Lung (tissue), 16 donors: ENCODE measurements around the gene TFG. TPM values are rescaled to one million over a fixed set of nuclear protein-coding genes. Genes with fewer than 3 reads are reported as not detected.
"Not testable (repeated sequence)": the region's sequence is repeated elsewhere in the genome, so short reads cannot be mapped to it uniquely, and the experiment has no call there.

Experiments
- ATAC-seq: fragments of 200-7000 bp; cut with Tn5 transposase; one replicate; pipeline ENCODE4 v1.9.1; 2020; ENCODE audit warnings: moderate number of reproducible peaks; ENCODE audit not compliant: insufficient read depth, low FRiP score
- DNase-seq, 3 donors: peaks; one replicate each; pipeline ENCODE4 v3.0.0-alpha.2; 2013 to 2017
- H3K27ac ChIP-seq, 2 donors: one replicate each; pipeline ENCODE4 v1.5.1; 2013; ENCODE audit warnings: mild to moderate bottlenecking in 2 of 2, moderate library complexity in 2 of 2, control low read depth in 1 of 2, inconsistent platforms in 1 of 2, low read depth in 1 of 2, low read length in 1 of 2
- H3K27me3 ChIP-seq, 3 donors: one replicate each; pipeline ENCODE4 v1.5.1; 2013; ENCODE audit warnings: low read length in 2 of 3; ENCODE audit not compliant: control insufficient read depth in 3 of 3, insufficient read depth in 3 of 3
- H3K36me3 ChIP-seq, 4 donors: one replicate each; pipeline ENCODE4 v1.5.1; 2013; ENCODE audit warnings: low read length in 4 of 4, mild to moderate bottlenecking in 1 of 4, moderate library complexity in 1 of 4; ENCODE audit not compliant: control insufficient read depth in 4 of 4, insufficient read depth in 4 of 4
- H3K4me1 ChIP-seq, 5 donors: one replicate each; pipeline ENCODE4 v1.5.1; 2013; ENCODE audit warnings: low read length in 5 of 5, mild to moderate bottlenecking in 2 of 5, moderate library complexity in 1 of 5; ENCODE audit not compliant: control insufficient read depth in 5 of 5, insufficient read depth in 5 of 5
- H3K4me3 ChIP-seq: one replicate; pipeline ENCODE4 v1.5.1; 2013; ENCODE audit warnings: mild to moderate bottlenecking, control low read depth, moderate library complexity
- H3K9ac ChIP-seq, 2 donors: one replicate each; pipeline ENCODE4 v1.5.1; 2013; ENCODE audit warnings: low read length in 2 of 2, control low read depth in 1 of 2; ENCODE audit not compliant: insufficient read depth in 1 of 2
- H3K9me3 ChIP-seq, 4 donors: one replicate each; pipeline ENCODE4 v1.5.1; 2013; ENCODE audit warnings: low read length in 3 of 4, mild to moderate bottlenecking in 1 of 4, moderate library complexity in 1 of 4; ENCODE audit not compliant: control insufficient read depth in 4 of 4, insufficient read depth in 3 of 4
- WGBS, 2 donors: extraction: QIAGEN DNeasy Blood & Tissue Kit; methylation state at CpG; one replicate each; pipeline ENCODE4 v1.1.7; 2013; 5-methylcytosine and 5-hydroxymethylcytosine counted together
- long read RNA-seq, 5 donors: transcript quantifications; one replicate each; lab custom pipeline, GENCODE V29; 2026
- polyA plus RNA-seq, 2 donors: library from polyadenylated mRNA; stranded (reverse); fragments of 200-250 nt; gene quantifications; one replicate each; pipeline ENCODE4 v1.2.1, GENCODE V29; 2013
- total RNA-seq, 2 donors: library from RNA; depleted of rRNA in 1 of 2; stranded (reverse); fragments of >200 nt in 1 of 2; gene quantifications; one replicate each; pipeline ENCODE4 v1.2.1, GENCODE V29; 2014 to 2021
- TF ChIP-seq, protein P1 (sequence below): IDR thresholded peaks from 2 replicates; pipeline ENCODE4 v1.5.1; 2012; ENCODE audit warnings: mild to moderate bottlenecking; ENCODE audit errors: control extremely low read depth, extremely low read depth
- donor health status: control.
- donor health status: control.
- donor health status: Bipolar disorder and iron deficiency.
- donor health status: healthy.
- donor health status: DM: yes; HTN: yes; CAD: no.

TFG gene
- total RNA-seq (10 to 100 TPM; 60.2 to 70.3 TPM), polyA plus RNA-seq (10 to 100 TPM; 38.7 to 72.7 TPM)
- long read RNA-seq, donor 1, transcript TFG-206 (2 exons, 3,271 nt) = minor isoform, 7 of 49 reads
- long read RNA-seq, donor 1, transcript TFG-201 (8 exons, 1,978 nt) = major isoform, 24 of 49 reads
- long read RNA-seq, donor 1, transcript TFG-204 (8 exons, 1,783 nt) = minor isoform, 8 of 49 reads
- long read RNA-seq, donor 1, partial matches to known transcripts = 6 of 49 reads
- long read RNA-seq, donor 1, other reads (novel, unspliced or antisense) = 0 of 49 reads
- long read RNA-seq, donor 2, transcript TFG-201 (8 exons, 1,978 nt) = major isoform, 11 of 23 reads
- long read RNA-seq, donor 2, partial matches to known transcripts = 7 of 23 reads
- long read RNA-seq, donor 2, other reads (novel, unspliced or antisense) = 0 of 23 reads
- long read RNA-seq, donor 3, transcript TFG-208 (8 exons, 1,696 nt) = minor isoform, 5 of 29 reads
- long read RNA-seq, donor 3, transcript TFG-206 (2 exons, 3,271 nt) = minor isoform, 5 of 29 reads
- long read RNA-seq, donor 3, transcript TFG-201 (8 exons, 1,978 nt) = major isoform, 15 of 29 reads
- long read RNA-seq, donor 3, partial matches to known transcripts = 0 of 29 reads
- long read RNA-seq, donor 3, other reads (novel, unspliced or antisense) = 0 of 29 reads
- long read RNA-seq, donor 4, transcript TFG-201 (8 exons, 1,978 nt) = major isoform, 10 of 31 reads
- long read RNA-seq, donor 4, transcript TFG-206 (2 exons, 3,271 nt) = minor isoform, 6 of 31 reads
- long read RNA-seq, donor 4, partial matches to known transcripts = 10 of 31 reads
- long read RNA-seq, donor 4, other reads (novel, unspliced or antisense) = 0 of 31 reads
- long read RNA-seq, donor 5, transcript TFG-201 (8 exons, 1,978 nt) = major isoform, 40 of 171 reads
- long read RNA-seq, donor 5, transcript TFG-204 (8 exons, 1,783 nt) = minor isoform, 10 of 171 reads
- long read RNA-seq, donor 5, transcript TFG-208 (8 exons, 1,696 nt) = minor isoform, 10 of 171 reads
- long read RNA-seq, donor 5, transcript TFG-206 (2 exons, 3,271 nt) = minor isoform, 10 of 171 reads
- long read RNA-seq, donor 5, partial matches to known transcripts = 99 of 171 reads
- long read RNA-seq, donor 5, other reads (novel, unspliced or antisense) = 0 of 171 reads

DNA sequence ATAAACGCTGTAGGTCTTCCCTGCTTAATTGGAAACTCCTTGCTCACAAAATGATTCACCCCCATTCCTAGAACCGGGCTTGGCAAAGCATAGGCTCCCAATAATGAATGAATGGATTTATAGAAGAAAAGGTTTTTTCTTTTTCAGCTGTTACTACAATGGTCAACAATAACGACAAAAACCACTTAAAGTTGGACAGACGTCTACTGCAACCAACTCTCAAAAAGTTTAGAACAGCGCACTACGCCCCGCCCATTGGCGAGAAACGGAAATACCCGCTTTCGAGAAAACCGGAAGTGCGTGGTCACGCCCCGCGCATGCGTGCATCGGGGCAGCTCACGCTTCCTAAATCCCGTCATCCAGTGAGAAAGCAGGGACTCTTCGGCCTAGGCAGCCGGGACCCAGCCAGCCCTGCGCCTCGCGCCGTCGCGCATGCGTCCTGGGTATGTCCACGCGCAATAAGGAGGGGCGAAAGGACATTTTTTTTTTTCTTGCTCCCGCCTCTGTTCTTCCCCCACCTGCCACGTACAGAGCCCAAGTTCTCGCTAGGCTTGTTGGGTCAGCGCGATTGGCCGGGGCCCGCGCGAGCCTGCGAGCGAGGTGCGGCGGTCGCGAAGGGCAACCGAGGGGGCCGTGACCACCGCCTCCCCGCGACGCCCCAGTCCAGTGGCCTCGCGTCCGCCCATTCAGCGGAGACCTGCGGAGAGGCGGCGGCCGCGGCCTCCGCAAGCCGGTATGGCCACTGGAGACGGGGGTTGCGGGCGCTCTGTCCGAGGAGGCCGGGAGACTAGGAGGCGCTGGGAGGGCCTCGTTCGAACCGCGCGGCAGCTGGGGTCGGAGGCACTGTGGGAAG lies at the start of gene TFG:
TSS of gene TFG (plus strand) at position 506 of the 853 bp plus-strand sequence. CDS start 4,192 bp downstream, outside the sequence.
- H3K27ac ChIP-seq = peak within 1 kb of the TSS; percentile 94 to 97
- peaks cover 4 to 7% (median 6%) of the 10 kb centered on the region in 4 donors for H3K36me3 ChIP-seq
- DNase-seq (peak; percentile 99 to 100 (median 100)), ATAC-seq (peak; percentile 96)
- H3K4me1 ChIP-seq = peaks cover 0 to 21% (median 1%) of the 10 kb centered on the region in 5 donors
- H3K9me3 ChIP-seq = no peaks in the 10 kb centered on the region
- TF ChIP-seq, protein P1, sequence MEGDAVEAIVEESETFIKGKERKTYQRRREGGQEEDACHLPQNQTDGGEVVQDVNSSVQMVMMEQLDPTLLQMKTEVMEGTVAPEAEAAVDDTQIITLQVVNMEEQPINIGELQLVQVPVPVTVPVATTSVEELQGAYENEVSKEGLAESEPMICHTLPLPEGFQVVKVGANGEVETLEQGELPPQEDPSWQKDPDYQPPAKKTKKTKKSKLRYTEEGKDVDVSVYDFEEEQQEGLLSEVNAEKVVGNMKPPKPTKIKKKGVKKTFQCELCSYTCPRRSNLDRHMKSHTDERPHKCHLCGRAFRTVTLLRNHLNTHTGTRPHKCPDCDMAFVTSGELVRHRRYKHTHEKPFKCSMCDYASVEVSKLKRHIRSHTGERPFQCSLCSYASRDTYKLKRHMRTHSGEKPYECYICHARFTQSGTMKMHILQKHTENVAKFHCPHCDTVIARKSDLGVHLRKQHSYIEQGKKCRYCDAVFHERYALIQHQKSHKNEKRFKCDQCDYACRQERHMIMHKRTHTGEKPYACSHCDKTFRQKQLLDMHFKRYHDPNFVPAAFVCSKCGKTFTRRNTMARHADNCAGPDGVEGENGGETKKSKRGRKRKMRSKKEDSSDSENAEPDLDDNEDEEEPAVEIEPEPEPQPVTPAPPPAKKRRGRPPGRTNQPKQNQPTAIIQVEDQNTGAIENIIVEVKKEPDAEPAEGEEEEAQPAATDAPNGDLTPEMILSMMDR = no peak
- H3K9ac ChIP-seq = peak within 1 kb of the TSS; percentile 66 to 96
- peak within 1 kb of the TSS; percentile 91 for H3K4me3 ChIP-seq
- H3K27me3 ChIP-seq = peaks cover 0 to 12% (median 5%) of the 10 kb centered on the region in 3 donors
- WGBS, 2 donors = 1% methylated on average over 68 to 76 of the region's 76 CpGs

DNA sequence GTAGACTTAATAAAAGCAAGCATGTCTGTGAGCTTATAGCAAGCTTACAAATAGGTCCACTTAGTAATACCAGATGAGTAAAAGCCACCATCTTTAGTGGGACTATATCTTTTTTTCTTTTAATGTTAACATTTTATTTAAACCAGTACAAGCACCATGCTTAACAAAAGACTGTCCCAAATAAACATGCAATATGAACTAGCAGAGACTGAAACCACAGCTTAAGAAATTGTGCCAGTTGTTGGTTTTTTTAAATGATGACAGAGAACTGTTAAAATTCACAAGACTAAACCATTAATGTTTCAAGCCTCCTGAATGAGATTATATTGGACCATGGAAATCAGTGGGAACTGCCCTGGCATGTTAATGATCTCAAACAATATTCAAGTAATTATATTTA lies 48.0 kb upstream of the TFG start:
- not testable (repeated sequence) for H3K36me3 ChIP-seq, H3K4me1 ChIP-seq, H3K4me3 ChIP-seq, H3K27ac ChIP-seq, H3K27me3 ChIP-seq, H3K9me3 ChIP-seq, DNase-seq, ATAC-seq, H3K9ac ChIP-seq

DNA sequence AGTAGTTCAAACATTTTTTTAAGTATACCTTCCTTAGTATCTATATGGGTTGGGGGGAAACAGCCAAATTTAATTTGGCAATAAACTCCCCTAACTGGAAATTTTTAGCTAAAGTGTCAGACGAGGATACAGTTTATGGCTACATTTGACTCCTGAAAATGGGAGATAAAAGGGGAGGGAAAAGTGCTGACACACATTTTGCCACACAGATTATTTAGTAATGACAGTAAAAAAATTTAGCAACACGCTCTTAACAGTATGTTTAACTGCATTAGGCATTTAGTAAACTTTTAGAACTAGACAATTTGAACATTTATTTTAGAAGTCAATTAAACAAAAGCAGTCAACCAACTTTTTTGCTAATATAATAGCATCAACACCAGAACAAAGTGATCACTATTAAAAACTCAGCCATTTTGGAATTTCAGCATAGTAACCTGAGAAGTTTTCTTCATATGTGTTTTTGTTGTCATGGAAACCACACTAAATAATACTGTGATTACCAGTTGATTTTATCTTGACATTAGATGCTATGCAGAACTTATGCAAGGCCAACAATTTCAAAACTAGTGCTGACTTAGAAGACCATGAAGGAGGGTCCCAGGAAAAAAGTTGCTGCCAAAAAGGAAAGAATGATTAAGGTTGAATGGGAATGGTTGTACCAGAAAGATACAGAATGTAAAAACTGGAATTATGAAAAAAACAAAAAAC lies 47.0 kb upstream of the TFG start:
- WGBS, 2 donors = 64 to 87% methylated on average over 2 of the region's 2 CpGs
- no peaks in the 10 kb centered on the region for H3K27me3 ChIP-seq
- H3K4me1 ChIP-seq = no peaks in the 10 kb centered on the region
- H3K4me3 ChIP-seq = no peak overlapping the region
- no peak overlapping the region for H3K27ac ChIP-seq
- H3K9ac ChIP-seq = no peak overlapping the region
- no peaks in the 10 kb centered on the region for H3K36me3 ChIP-seq
- TF ChIP-seq, protein P1 = no peak
- ATAC-seq (no peak), DNase-seq (peak in 2 of 3 donors; percentile 31 to 50)
- H3K9me3 ChIP-seq = no peaks in the 10 kb centered on the region
